Activated CD8-positive, alpha-beta memory T cell treated with anti-CD3 and anti-CD28 coated beads, Interleukin-2, amount 50 U/mL, for 1 hour (primary cell): Measurements from ENCODE around the gene UBE2U.

ENCODE experiments used
- DNase-seq: peaks from one replicate; pipeline ENCODE4 v3.0.0-alpha.2; 2020; ENCODE audit errors: extremely low read depth

Gene UBE2U, protein sequence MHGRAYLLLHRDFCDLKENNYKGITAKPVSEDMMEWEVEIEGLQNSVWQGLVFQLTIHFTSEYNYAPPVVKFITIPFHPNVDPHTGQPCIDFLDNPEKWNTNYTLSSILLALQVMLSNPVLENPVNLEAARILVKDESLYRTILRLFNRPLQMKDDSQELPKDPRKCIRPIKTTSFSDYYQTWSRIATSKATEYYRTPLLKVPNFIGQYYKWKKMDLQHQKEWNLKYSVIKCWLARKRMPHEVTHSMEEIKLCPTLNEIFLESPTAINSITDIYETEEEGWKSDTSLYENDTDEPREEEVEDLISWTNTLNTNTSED

DNA sequence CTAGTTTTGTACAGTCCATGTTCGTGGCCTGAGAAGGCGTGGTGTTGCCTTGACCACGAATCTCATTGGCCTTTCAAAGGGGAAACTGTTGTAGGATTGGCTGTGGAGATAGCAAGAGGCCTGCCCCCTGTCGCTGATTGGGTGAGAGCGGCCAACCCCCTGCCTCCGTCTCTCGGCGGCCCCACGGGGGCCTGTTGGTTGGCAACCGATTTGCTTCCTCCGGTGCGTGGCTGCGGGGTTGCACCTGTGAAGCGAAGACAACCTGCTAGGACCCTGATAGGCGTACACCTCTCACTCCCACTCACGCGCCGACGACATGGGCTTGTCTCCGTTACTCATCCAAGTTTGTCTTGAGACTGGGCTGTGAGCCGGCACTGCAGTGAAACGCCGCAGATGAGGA is at the start of gene UBE2U:
Gene UBE2U, plus strand, starts transcription at position 204 of the 400 bp plus-strand sequence. CDS start 428 bp downstream, outside the sequence.
- no peak for DNase-seq

DNA sequence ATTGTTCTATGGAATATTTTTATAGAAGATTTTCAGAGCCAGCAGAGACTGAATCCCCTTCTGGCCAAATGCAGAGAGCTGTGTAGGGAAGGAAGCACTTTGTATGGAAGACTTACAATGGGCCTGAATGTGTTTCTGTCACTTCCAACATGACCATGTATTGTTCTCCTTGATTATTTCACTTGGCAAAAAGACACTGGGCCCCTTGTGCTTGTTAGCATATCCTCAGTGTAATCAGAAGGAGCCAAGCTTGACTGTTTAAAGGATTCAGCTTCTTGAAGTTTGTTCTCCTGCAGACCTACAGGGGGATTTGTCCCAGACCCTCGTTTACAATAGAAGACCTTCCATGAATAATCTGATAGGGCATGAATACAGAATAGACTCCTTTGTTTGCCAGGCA is 48.1 kb upstream of the UBE2U start:
- DNase-seq, result no peak

DNA sequence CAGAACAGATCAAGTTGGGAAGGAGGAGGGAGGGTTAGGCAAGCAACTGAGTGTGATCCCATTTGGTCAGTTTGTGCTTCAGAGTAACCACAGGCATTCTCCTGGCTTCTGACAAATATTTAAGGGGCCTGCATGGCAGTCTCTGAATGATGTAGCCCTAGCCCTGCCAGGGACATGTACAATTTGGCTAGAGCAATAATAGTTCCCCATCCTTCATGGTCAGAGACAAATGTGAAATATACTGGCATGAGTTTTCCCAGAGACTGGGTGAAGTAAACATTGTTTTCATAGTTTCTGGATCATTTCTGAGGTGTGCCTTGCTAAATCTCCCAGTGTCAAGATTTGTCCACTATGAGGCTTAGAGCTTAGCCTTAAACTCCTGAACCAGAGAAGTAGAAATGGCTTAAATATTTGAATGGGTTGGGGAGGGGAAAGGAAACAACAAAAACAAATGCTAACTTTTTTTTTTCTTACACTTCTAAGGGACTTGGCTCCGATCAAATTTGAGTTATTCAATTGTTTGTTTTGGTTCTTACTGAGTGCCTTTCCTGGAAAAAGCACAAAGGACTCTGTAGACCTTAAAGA is 42.0 kb upstream of the UBE2U start:
- DNase-seq, result no peak

DNA sequence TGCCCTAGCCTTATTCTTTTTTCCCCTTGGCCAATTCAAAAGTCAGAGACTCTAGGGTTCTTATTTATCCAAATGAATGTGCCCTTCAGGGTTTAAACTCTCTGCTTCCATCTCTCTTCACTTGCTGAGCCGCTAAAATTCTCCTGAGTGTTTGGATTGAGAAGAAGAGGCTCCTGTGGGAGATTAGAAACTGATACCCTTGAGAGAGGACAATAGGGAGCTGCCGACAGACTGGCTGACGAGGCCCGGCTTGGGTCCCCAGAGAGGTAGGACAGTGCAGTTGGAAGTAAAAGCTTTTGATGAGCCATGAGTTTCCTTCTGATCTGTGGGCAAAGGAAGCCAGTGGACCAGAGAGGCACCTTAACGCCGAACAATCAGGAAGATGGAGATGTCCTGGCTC is 41.3 kb upstream of the UBE2U start:
- DNase-seq, result no peak

GRCh38 chr1:64162804-64163203 is 40.6 kb upstream of the UBE2U start:
- DNase-seq, result no peak

- no peak for DNase-seq
Observed at GRCh38 chr1:64163431-64163830, 40.0 kb upstream of the UBE2U start.

- no peak for DNase-seq
Observed at GRCh38 chr1:64163970-64164369, 39.5 kb upstream of the UBE2U start.

DNA sequence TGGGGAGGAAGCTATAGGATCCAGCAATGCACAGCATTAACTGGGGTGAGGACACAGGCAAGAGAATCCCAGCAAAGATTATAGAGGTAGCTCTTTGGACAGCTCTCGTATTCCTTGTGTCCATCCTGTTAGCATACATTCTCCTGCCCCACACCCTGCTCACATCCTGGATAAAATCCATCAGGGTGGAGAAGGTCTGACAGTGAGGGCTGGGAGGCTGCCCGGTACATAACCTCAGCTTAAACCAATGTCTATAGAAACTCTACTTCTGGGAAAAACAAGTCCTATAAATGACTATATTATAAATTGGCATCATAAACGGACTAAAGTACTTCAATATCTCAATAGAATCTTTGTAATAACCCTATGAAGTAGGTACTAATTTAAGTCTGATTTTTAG is 36.8 kb upstream of the UBE2U start:
- no peak for DNase-seq

- DNase-seq, result no peak
Observed at GRCh38 chr1:64167176-64167575, 36.2 kb upstream of the UBE2U start.

GRCh38 chr1:64171246-64171645 is 32.2 kb upstream of the UBE2U start:
- no peak for DNase-seq

DNA sequence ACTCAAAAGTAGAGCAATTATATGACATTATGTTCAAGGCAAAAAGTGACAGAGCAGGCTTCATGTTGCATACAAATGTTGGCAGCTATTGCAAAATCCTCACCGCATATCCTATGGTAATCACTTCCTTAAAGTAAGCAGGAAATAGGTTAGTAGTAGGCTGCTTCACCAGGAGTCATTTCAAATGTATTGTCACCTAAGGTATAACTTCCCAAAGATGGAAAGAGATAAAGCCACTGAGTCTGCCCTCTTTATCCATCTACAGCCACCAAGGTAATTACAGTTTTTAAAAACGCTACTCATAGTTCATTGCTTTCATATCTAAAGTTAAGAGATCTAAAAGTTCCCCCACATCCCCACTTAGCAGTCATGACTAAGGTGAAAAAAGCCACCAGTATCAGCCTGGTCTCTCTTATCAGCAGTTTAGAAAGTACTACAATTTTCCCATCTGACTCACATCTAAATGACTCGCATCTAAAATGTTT is 31.6 kb upstream of the UBE2U start:
- DNase-seq, result no peak

GRCh38 chr1:64172458-64172983 is 30.9 kb upstream of the UBE2U start:
- no peak for DNase-seq

DNA sequence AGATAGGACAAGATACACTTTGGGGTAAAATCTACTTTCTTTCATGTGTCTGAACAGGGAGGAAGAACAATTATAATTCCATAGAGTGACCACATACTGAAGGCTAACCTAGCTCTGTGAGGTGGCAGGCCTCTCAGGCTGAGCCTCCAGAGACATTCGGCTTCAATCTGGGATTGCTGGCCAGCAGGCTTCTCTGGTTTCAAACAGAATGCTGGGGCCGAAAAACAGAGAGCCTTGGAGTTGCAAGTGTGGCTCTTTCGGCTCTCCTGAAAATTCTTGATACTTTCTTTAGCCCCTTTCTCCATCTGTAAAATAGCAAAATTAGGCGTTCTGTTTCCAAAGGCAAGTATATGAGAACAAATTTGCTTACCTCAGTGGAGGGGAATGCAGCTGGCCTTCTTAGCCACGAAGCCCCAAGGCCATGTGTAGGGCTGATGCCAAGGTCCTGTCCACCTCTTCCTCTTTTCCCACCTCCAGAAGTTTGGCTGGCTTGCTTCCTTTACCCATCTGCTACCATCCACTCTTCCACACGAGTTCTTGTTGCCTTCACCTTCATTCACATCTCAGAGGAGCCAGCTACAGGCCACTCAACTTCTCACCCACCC is 30.0 kb upstream of the UBE2U start:
- no peak for DNase-seq

DNA sequence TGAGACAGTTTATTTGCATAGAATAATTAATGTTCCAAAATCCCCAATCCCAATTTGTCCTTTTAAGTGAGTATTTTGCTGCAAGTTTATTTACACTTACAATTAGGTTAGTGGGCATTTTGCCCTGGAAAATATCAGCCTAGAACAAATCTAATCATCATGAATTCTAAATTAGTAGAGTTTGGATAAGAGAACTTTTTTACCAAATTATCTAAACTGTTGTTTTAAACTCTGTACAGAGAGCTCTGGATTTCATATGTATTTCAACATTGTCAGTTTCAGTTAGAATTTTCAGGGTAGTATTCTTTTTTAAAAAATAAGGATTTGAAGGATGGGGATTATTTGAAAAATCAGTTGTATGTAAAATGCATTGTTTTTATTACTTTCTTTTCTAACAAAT is 27.8 kb upstream of the UBE2U start:
- no peak for DNase-seq

- DNase-seq, result no peak
Observed at GRCh38 chr1:64176659-64177058, 26.8 kb upstream of the UBE2U start.

- no peak for DNase-seq
Observed at GRCh38 chr1:64179588-64179987, 23.8 kb upstream of the UBE2U start.

- DNase-seq, result no peak
Observed at GRCh38 chr1:64182207-64182606, 21.2 kb upstream of the UBE2U start.

DNA sequence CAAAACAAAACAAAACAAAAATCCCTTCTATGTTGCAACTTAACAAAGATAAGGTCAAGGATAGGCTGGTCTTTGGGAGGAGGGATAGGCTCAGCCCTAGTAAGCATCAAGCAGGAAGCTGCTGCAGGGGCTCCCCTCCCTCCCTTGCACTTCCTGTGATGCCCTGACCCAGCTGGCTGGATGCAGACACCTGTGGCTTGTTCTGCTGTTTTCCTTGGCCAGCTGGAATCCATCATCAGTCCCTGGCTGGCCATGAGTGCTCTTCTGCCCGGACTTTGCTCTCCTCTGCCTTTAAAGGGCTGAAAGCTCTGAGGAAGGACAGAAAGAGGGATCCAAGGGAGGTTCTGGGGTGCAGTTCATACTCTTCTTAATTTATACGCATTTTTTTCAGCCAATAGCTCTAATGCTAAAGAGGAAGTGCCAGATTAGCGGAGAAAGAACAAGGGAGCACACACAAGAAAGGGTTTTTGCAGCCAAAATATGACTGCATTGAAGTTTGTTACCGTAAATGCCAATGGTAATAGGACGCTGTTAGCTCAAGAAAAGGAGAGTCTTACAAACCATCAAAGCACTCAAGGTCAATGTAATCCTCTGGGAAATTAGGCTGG is 19.9 kb upstream of the UBE2U start:
- DNase-seq, result no peak

- DNase-seq, result no peak
Observed at GRCh38 chr1:64184003-64184440, 19.4 kb upstream of the UBE2U start.

- no peak for DNase-seq
Observed at GRCh38 chr1:64186138-64186897, 17.1 kb upstream of the UBE2U start.

GRCh38 chr1:64186898-64187280 is 16.5 kb upstream of the UBE2U start:
- no peak for DNase-seq

DNA sequence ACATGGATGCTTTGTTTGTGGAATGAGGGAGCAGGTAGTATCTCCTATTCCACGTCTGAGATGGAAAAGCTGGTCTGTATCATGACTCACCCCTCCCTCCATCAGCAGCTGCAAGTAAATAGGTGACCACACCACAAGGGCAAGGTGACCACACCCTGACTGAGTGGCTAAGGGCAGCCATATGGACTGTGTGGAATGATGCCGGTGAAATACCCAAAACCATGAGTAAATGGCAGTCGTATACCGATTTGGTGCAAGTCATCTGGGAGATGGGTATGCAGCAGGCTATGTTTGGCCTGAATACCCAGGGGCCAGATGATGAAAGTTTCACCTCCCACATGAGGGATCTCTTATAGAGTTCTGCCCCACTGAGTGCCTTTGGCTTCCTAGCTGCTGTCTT is 15.8 kb upstream of the UBE2U start:
- no peak for DNase-seq
